ENCODE data around the gene DLK1.

Gene DLK1

GRCh38 chr14:100770605-100771120 lies 44.0 kb downstream of the DLK1 start:
- DNase-seq (ENCODE audit: low read depth, low spot score), result no peak
- no peak overlapping the region for H3K4me3 ChIP-seq (ENCODE audit: low read length)

- DNase-seq (ENCODE audit: low read depth, low spot score), result no peak
- no peak overlapping the region for H3K4me3 ChIP-seq (ENCODE audit: low read length)
Observed at GRCh38 chr14:100771121-100771800, 44.6 kb downstream of the DLK1 start.

GRCh38 chr14:100772607-100773165 lies 46.0 kb downstream of the DLK1 start:
- no peak overlapping the region for H3K4me3 ChIP-seq (ENCODE audit: low read length)
- no peak for DNase-seq (ENCODE audit: low read depth, low spot score)

- no peak overlapping the region for H3K4me3 ChIP-seq (ENCODE audit: low read length)
- DNase-seq (ENCODE audit: low read depth, low spot score), result no peak
Observed at GRCh38 chr14:100773331-100774163, 46.9 kb downstream of the DLK1 start.

GRCh38 chr14:100774164-100774537 lies 47.5 kb downstream of the DLK1 start:
- DNase-seq (ENCODE audit: low read depth, low spot score), result no peak
- H3K4me3 ChIP-seq (ENCODE audit: low read length), result no peak overlapping the region

GRCh38 chr14:100775351-100775830 lies 48.7 kb downstream of the DLK1 start:
- H3K4me3 ChIP-seq (ENCODE audit: low read length), result no peak overlapping the region
- no peak for DNase-seq (ENCODE audit: low read depth, low spot score)

- no peak for DNase-seq (ENCODE audit: low read depth, low spot score)
- H3K4me3 ChIP-seq (ENCODE audit: low read length), result no peak overlapping the region
Observed at GRCh38 chr14:100775831-100776591, 49.3 kb downstream of the DLK1 start.

- H3K4me3 ChIP-seq (ENCODE audit: low read length), result no peak overlapping the region
- no peak for DNase-seq (ENCODE audit: low read depth, low spot score)
Observed at GRCh38 chr14:100776681-100777365, 50.1 kb downstream of the DLK1 start.

GRCh38 chr14:100777366-100777817 lies 50.7 kb downstream of the DLK1 start:
- H3K4me3 ChIP-seq (ENCODE audit: low read length), result no peak overlapping the region
- no peak for DNase-seq (ENCODE audit: low read depth, low spot score)

- no peak overlapping the region for H3K4me3 ChIP-seq (ENCODE audit: low read length)
- DNase-seq (ENCODE audit: low read depth, low spot score), result no peak
Observed at GRCh38 chr14:100777818-100778525, 51.3 kb downstream of the DLK1 start.

GRCh38 chr14:100778526-100778882 lies 51.8 kb downstream of the DLK1 start:
- DNase-seq (ENCODE audit: low read depth, low spot score), result no peak
- no peak overlapping the region for H3K4me3 ChIP-seq (ENCODE audit: low read length)

- H3K4me3 ChIP-seq (ENCODE audit: low read length), result no peak overlapping the region
- no peak for DNase-seq (ENCODE audit: low read depth, low spot score)
Observed at GRCh38 chr14:100778951-100779690, 52.4 kb downstream of the DLK1 start.

- no peak overlapping the region for H3K4me3 ChIP-seq (ENCODE audit: low read length)
- DNase-seq (ENCODE audit: low read depth, low spot score), result no peak
Observed at GRCh38 chr14:100779691-100780080, 53.0 kb downstream of the DLK1 start.

GRCh38 chr14:100780246-100780645 lies 53.6 kb downstream of the DLK1 start:
- no peak overlapping the region for H3K4me3 ChIP-seq (ENCODE audit: low read length)
- DNase-seq (ENCODE audit: low read depth, low spot score), result no peak

- no peak for DNase-seq (ENCODE audit: low read depth, low spot score)
- no peak overlapping the region for H3K4me3 ChIP-seq (ENCODE audit: low read length)
Observed at GRCh38 chr14:100780646-100781355, 54.1 kb downstream of the DLK1 start.

GRCh38 chr14:100781952-100782351 lies 55.3 kb downstream of the DLK1 start:
- DNase-seq (ENCODE audit: low read depth, low spot score), result no peak
- no peak overlapping the region for H3K4me3 ChIP-seq (ENCODE audit: low read length)

All from Jurkat, Clone E6-1 (cell line).